GM12878 (cell line): Measurements from ENCODE around the gene CORO2B. TPM values are rescaled to one million over a fixed set of nuclear protein-coding genes. Genes with fewer than 3 reads are reported as not detected.

Source experiments
- ATAC-seq: fragments of 200-7000 bp; cut with Tn5 transposase; 3 replicates; pipeline ENCODE4 v1.9.1; 2020; ENCODE audit warnings: mild to moderate bottlenecking, moderate library complexity
- BruUV-seq: library from RNA; stranded (reverse); fragments of 400-500 nt; replicated peaks from 2 replicates; lab custom pipeline; 2021; lab: Mats Ljungman, UMichigan
- CTCF ChIA-PET: fragments of 300-600 bp; sonication (Branson Sonifier 250); formaldehyde crosslinking; extraction: SDS; loops from one replicate; lab custom pipeline; 2021; ENCODE audit warnings: inconsistent platforms; lab: Yijun Ruan, JAX
- POLR2A ChIA-PET: fragments of 350-600 bp; formaldehyde crosslinking; extraction: SDS; loops from one replicate; lab custom pipeline; 2021; ENCODE audit warnings: inconsistent platforms; lab: Charles Lee
- RAD21 ChIA-PET: fragments of 300-600 bp; sonication (Branson Sonifier 250); formaldehyde crosslinking; loops from one replicate; lab custom pipeline; 2023; ENCODE audit warnings: antibody characterized with exemption; ENCODE audit not compliant: unreplicated experiment; lab: Charles Lee
- SMC1A ChIA-PET: fragments of 300-600 bp; sonication (Branson Sonifier 250); formaldehyde crosslinking; loops from one replicate; lab custom pipeline; 2023; ENCODE audit not compliant: unreplicated experiment, uncharacterized antibody; lab: Charles Lee
- DNase-seq: peaks from one replicate; pipeline ENCODE4 v3.0.0-alpha.2; 2011; ENCODE audit warnings: low read depth, low spot score
- FAIRE-seq: peaks from 3 replicates; lab custom pipeline; 2011; peaks lifted over from hg19 to GRCh38; lab: Jason Lieb, UNC
- H2AFZ ChIP-seq: 2 replicates; pipeline ENCODE4 v1.6.0; 2011; ENCODE audit warnings: low read depth, low read length, control low read depth; ENCODE audit not compliant: control insufficient read depth
- H3K27ac ChIP-seq: 2 replicates; pipeline ENCODE4 v1.5.1; 2011; ENCODE audit warnings: control low read depth; ENCODE audit not compliant: control insufficient read depth, insufficient read depth
- H3K27me3 ChIP-seq, 2 experiments: replicated peaks in 1 of 2; 2 replicates each; pipeline versions ENCODE4 v1.6.0 to v1.6.1; 2011; ENCODE audit warnings: low read length in 1 of 2; ENCODE audit not compliant: control insufficient read depth in 2 of 2, insufficient read depth in 2 of 2
- H3K36me3 ChIP-seq, 2 experiments: 2 replicates each; pipeline ENCODE4 v1.5.1; 2011; ENCODE audit warnings: low read length in 1 of 2; ENCODE audit not compliant: control insufficient read depth in 2 of 2, insufficient read depth in 2 of 2
- H3K4me1 ChIP-seq: 2 replicates; pipeline ENCODE4 v1.6.1; 2011; ENCODE audit warnings: mild to moderate bottlenecking, low read length, moderate library complexity, mixed read lengths; ENCODE audit not compliant: control insufficient read depth, insufficient read depth
- H3K4me2 ChIP-seq: 2 replicates; pipeline ENCODE4 v1.6.0; 2011; ENCODE audit warnings: control low read depth; ENCODE audit not compliant: control insufficient read depth, insufficient read depth
- H3K4me3 ChIP-seq: fragments of 200-600 bp; sonication (generic); 2 replicates; pipeline ENCODE4 v1.5.1; 2016
- H3K79me2 ChIP-seq: 2 replicates; pipeline ENCODE4 v1.6.0; 2011; ENCODE audit warnings: low read length; ENCODE audit not compliant: control insufficient read depth, insufficient read depth
- H3K9ac ChIP-seq: 2 replicates; pipeline ENCODE4 v1.8.0; 2011; ENCODE audit warnings: low read length, control low read depth, mixed read lengths; ENCODE audit not compliant: control insufficient read depth, insufficient read depth
- H3K9me3 ChIP-seq: replicated peaks from 3 replicates; pipeline ENCODE4 v1.5.1; 2011; ENCODE audit warnings: mild to moderate bottlenecking, low read length; ENCODE audit not compliant: control insufficient read depth, insufficient read depth
- H4K20me1 ChIP-seq: 2 replicates; pipeline ENCODE4 v1.6.0; 2011; ENCODE audit not compliant: control insufficient read depth, insufficient read depth
- ASH2L ChIP-seq: fragments of 300-600, 200-600 bp; sonication (generic); IDR thresholded peaks from 2 replicates; pipeline ENCODE4 v1.6.1; 2017; ENCODE audit warnings: low read depth, mild to moderate bottlenecking, borderline replicate concordance
- ATF2 ChIP-seq: IDR thresholded peaks from 2 replicates; pipeline ENCODE4 v1.6.1; 2012; ENCODE audit warnings: low read length, inconsistent platforms
- CHD2 ChIP-seq: IDR thresholded peaks from 2 replicates; pipeline ENCODE4 v1.6.1; 2011; ENCODE audit warnings: low read depth, low read length, improper control_type of control experiment, borderline replicate concordance
- E2F8 ChIP-seq: fragments of 450-650 bp; IDR thresholded peaks from 2 replicates; pipeline ENCODE4 v1.6.1; 2018; ENCODE audit warnings: mild to moderate bottlenecking, low read depth, moderate library complexity; ENCODE audit not compliant: partially characterized antibody
- IRF5 ChIP-seq: fragments of 450-650 bp; IDR thresholded peaks from 2 replicates; pipeline ENCODE4 v1.6.1; 2017; ENCODE audit warnings: borderline replicate concordance
- MAX ChIP-seq: IDR thresholded peaks from 2 replicates; pipeline ENCODE4 v1.6.1; 2012; ENCODE audit warnings: low read depth, low read length, improper control_type of control experiment
- SP1 ChIP-seq: IDR thresholded peaks from one replicate; pipeline ENCODE4 v1.6.1; 2011; ENCODE audit warnings: low read depth, low read length
- TAF1 ChIP-seq: IDR thresholded peaks from 2 replicates; pipeline ENCODE4 v1.6.1; 2011; ENCODE audit warnings: mild to moderate bottlenecking, low read depth, low read length, borderline replicate concordance
- WGBS: methylation state at CpG from one replicate; pipeline ENCODE4 v1.1.6; 2016; ENCODE audit warnings: low lambda C conversion rate; ENCODE audit not compliant: insufficient replicate concordance, insufficient coverage; ENCODE audit errors: missing lambda C conversion rate; 5-methylcytosine and 5-hydroxymethylcytosine counted together
- in situ Hi-C: fragments of 300-500 bp; cut with MboI; formaldehyde crosslinking; loops from 9 replicates; pipeline ENCODE4 v1.14.3; 2018; ENCODE audit warnings: mixed read lengths
- intact Hi-C: fragments of 100-400 bp; cut with micrococcal nuclease; formaldehyde crosslinking; loops from one replicate; pipeline ENCODE4 v1.14.2; 2022; ENCODE audit not compliant: unreplicated experiment
- polyA plus RNA-seq, 11 experiments: library from polyadenylated mRNA; depleted of rRNA in 4 of 11; unstranded in 6 of 11; stranded (reverse) in 5 of 11; fragments of >200 nt; fragmentation: Nextera tagmentation in 4 of 11; fragmentation: Illumina TruSeq in 1 of 11; extraction: Ambion mirVana in 4 of 11; extraction: Trizol in 1 of 11; gene quantifications; 1 replicate in 1 of 11; 2 replicates in 10 of 11; pipeline versions ENCODE4 v1.2.1 to v1.2.3, GENCODE V29; 2011 to 2016; ENCODE audit warnings: inconsistent platforms in 2 of 11, missing spikeins in 2 of 11, low read depth in 1 of 11
- total RNA-seq, 4 experiments: library from RNA; depleted of rRNA in 3 of 4; stranded (reverse); fragments of >200 nt in 3 of 4; fragmentation: Illumina TruSeq in 1 of 4; extraction: Trizol in 1 of 4; gene quantifications; 2 replicates each; pipeline versions ENCODE4 v1.2.1 to v1.2.3, GENCODE V29; 2013 to 2021

Gene CORO2B
- total and polyA plus RNA-seq, 10 of the 15 experiments (the other 5 are each of a cell fraction or from before 2014, with no cell fraction given), result 0.05 to 0.73 (median 0.13) TPM; not detected in 4

- FAIRE-seq, result no peak
- peaks cover 3 to 10% of the 10 kb centered on the region in 2 experiments; a peak in 3 of 4 replicates for H3K27me3 ChIP-seq
- H4K20me1 ChIP-seq, result no peaks in the 10 kb centered on the region
- no TSS peak for BruUV-seq
- POLR2A ChIA-PET, result interaction anchor here (0.7 kb wide), 1 partner anchor 432 kb away, joined by 3 read pairs; no protein-coding TSS in a partner anchor
- in situ Hi-C loops (no loop called here), intact Hi-C loops (no loop called here)
- H3K27ac ChIP-seq, result no peak overlapping the region
- no peaks in the 10 kb centered on the region for H3K79me2 ChIP-seq
- H3K4me2 ChIP-seq, result no peak overlapping the region
- RAD21 ChIA-PET, result no interaction called here
- DNase-seq, result no peak
- H2AFZ ChIP-seq, result no peak overlapping the region
- CTCF ChIA-PET, result interaction anchor here (1.5 to 3.0 kb wide), 2 partner anchors 44 to 80 kb away, joined by 5 to 8 read pairs; no protein-coding TSS in a partner anchor
- no peak overlapping the region for H3K4me3 ChIP-seq
- no peaks in the 10 kb centered on the region for H3K36me3 ChIP-seq
- ATAC-seq, result no peak
- SMC1A ChIA-PET, result no interaction called here
- no peaks in the 10 kb centered on the region for H3K4me1 ChIP-seq
- WGBS, result 2% methylated on average over 5 of the region's 5 CpGs
- no peaks in the 10 kb centered on the region for H3K9me3 ChIP-seq
- H3K9ac ChIP-seq, result no peak overlapping the region
- no peak for TF ChIP-seq SP1
- TF ChIP-seq, all 136 proteins: peak for 0
Measured at GRCh38 chr15:68593828-68594532, 15.2 kb downstream of the CORO2B start.

- ChIA-PET CTCF (no interaction called here), POLR2A (interaction anchor here (0.7 kb wide), 1 partner anchor 431 kb away, joined by 3 read pairs; no protein-coding TSS in a partner anchor), SMC1A (no interaction called here), RAD21 (no interaction called here)
- FAIRE-seq, result no peak
- Histone ChIP-seq H3K79me2 (no peaks in the 10 kb centered on the region), H3K9me3 (no peaks in the 10 kb centered on the region), H3K4me1 (no peaks in the 10 kb centered on the region), H4K20me1 (no peaks in the 10 kb centered on the region), H2AFZ (no peak overlapping the region), H3K9ac (no peak overlapping the region), H3K27ac (no peak overlapping the region), H3K4me3 (no peak overlapping the region), H3K27me3 (peaks cover 3 to 10% of the 10 kb centered on the region in 2 experiments; a peak in 3 of 4 replicates), H3K36me3 (no peaks in the 10 kb centered on the region), H3K4me2 (no peak overlapping the region)
- no peak for DNase-seq
- in situ Hi-C loops, result no loop called here
- under 1% methylated on average over 6 of the region's 6 CpGs for WGBS
- no TSS peak for BruUV-seq
- no peak for ATAC-seq
- intact Hi-C loops, result no loop called here
- no peak for TF ChIP-seq MAX
- TF ChIP-seq ASH2L, result no peak
- no peak for TF ChIP-seq ATF2
- TF ChIP-seq IRF5, result no peak
- TF ChIP-seq E2F8, result no peak
- TF ChIP-seq CHD2, result no peak
- TF ChIP-seq TAF1, result no peak
Measured at GRCh38 chr15:68594533-68595259, 15.9 kb downstream of the CORO2B start.
